ENCODE results near the gene LEP.

The LEP gene

DNA sequence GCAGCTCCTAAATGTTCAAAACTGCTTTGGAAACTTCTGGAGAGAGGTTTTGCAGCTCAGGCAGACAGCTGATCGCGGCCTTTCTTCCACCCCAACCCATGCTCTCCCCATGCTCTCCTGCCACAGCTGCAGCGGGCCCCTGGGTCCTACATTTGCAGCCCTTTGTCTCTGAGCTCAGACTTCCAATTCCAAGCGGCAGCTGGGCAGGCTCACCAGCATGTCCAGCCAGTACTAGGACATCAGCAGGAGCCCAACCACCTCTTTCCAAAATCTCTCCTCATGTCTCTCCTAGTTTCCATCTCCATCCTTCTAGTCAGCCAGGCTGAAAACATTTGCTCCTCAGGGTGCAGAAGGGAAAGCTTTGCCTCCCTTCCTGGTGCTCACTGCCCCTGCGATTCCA, 6.0 kb downstream of the LEP start:
- no peak for DNase-seq (ENCODE audit: low spot score)

DNA sequence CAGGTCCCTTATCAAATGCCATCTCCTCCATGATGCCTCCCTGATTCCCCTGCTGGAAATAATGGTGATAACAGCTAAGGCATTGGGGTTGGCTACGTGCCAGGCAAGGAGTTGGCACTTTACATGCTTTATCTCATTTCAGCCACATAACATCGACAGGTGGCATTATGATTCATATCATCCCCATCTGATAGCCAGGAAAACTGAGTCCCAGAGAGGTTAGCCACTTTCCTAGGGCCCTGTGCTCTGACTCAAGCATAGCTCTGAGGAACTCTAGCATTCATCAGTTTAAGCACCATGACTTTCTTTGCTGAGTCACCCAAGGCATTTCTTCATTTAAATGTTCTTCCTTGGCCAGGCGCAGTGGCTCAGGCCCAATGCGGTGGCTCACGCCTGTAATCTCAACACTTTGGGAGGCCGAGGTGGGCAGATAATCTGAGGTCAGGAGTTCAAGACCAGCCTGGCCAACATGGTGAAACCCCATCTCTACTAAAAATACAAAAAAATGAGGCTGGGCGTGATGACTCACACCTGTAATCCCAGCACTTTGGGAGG, 6.6 kb downstream of the LEP start:
- DNase-seq (ENCODE audit: low spot score) = no peak

DNA sequence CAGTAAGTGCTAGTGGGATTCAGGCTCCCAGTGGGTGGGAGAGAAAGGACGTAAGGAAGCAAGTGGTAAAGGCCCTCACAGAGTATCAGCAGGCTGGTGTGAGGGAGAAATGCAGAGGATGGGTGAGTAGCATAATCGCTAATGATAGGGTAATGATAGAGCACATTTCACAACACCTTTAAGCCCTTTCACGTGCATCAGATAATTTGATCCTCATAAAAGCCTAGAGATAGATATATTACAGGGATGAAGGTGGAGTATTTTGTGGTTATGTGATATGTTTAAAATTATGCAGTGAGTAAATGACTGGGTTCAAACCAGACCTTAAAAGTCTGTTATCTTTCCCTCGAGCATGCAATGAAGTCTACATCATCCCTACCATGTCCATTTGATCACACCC, 10.3 kb downstream of the LEP start:
- DNase-seq (ENCODE audit: low spot score) = no peak

DNA sequence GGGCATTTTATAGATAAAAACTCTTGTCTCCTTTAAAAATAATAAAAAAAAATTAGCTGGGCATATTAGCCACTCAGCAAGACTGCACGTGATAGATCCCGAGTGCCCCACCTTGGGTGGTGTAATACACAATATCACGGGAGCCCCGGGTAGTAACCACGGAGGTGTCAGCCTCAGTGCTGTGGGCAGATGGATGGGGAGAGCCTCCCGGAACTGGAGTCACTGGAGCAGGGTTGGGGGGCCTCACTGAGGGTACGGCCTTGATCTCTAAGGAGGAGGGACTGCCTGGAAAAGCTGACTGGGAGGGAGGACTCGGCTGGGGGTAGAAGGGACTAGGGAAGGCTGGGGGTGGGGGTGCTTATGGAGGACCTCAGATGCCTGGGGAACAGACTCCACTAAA, 12.6 kb downstream of the LEP start:
- no peak for DNase-seq (ENCODE audit: low spot score)

DNA sequence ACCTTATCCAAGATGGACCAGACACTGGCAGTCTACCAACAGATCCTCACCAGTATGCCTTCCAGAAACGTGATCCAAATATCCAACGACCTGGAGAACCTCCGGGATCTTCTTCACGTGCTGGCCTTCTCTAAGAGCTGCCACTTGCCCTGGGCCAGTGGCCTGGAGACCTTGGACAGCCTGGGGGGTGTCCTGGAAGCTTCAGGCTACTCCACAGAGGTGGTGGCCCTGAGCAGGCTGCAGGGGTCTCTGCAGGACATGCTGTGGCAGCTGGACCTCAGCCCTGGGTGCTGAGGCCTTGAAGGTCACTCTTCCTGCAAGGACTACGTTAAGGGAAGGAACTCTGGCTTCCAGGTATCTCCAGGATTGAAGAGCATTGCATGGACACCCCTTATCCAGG, 13.4 kb downstream of the LEP start:
- DNase-seq (ENCODE audit: low spot score) = no peak

DNA sequence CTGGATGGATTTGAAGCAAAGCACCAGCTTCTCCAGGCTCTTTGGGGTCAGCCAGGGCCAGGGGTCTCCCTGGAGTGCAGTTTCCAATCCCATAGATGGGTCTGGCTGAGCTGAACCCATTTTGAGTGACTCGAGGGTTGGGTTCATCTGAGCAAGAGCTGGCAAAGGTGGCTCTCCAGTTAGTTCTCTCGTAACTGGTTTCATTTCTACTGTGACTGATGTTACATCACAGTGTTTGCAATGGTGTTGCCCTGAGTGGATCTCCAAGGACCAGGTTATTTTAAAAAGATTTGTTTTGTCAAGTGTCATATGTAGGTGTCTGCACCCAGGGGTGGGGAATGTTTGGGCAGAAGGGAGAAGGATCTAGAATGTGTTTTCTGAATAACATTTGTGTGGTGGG, 14.2 kb downstream of the LEP start:
- DNase-seq (ENCODE audit: low spot score) = no peak

DNA sequence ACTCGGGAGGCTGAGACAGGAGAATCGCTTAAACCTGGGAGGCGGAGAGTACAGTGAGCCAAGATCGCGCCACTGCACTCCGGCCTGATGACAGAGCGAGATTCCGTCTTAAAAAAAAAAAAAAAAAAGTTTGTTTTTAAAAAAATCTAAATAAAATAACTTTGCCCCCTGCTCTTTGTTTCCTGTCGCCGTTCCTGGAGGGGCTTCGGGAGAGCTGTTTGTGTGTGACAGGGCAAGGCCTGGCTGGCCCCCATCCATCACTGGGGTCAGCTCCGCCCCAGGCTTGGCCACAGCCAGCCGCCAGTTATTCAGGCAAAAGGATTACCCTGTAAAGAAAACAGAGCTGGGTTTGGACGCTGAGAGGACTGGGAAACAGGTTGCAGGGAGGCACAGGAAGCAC, 16.4 kb downstream of the LEP start:
- no peak for DNase-seq (ENCODE audit: low spot score)

DNA sequence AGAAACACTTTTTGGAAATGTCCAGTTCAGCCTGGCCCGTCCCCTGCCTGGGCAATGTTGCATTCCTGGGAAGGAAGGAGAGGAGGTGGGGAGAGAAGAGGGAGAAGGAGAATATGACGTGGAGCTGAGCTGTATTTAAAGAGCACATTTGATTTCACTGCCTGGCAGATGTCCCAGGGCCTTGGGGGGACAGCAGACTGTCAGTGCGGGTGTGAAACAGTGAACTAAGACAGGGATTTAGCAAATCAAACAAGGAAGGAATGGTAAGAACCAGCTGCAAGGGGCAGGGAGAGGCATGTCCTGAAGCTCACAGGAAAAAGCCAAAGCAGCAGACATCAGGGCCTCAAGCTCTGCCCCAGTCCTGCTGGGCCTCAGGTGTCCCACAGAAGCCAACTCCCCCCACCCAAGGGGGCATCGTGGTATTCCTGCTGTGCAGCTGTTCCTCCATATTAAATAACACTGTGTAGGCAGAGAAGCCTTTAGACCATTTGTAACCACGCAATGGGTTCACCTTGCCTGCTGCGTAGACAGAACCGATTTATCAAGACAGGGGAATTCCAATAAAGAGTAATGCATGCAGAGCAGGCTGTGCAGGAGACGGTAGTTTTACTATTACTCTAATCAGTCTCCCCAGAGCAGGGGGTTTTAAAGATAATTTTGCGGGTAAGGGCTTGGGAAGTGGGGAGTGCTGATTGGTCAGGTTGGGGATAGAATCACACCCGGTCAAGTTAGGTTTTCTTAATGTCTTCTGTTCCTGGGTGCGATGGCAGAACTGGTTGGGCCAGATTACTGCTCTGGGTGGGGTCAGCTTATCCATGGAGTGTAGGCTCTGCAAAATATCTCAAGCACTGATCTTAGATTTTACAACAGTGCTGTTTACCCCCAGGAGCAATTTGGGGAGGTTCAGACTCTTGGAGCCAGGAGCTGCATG, 18.3 kb downstream of the LEP start:
- DNase-seq (ENCODE audit: low spot score) = no peak

DNA sequence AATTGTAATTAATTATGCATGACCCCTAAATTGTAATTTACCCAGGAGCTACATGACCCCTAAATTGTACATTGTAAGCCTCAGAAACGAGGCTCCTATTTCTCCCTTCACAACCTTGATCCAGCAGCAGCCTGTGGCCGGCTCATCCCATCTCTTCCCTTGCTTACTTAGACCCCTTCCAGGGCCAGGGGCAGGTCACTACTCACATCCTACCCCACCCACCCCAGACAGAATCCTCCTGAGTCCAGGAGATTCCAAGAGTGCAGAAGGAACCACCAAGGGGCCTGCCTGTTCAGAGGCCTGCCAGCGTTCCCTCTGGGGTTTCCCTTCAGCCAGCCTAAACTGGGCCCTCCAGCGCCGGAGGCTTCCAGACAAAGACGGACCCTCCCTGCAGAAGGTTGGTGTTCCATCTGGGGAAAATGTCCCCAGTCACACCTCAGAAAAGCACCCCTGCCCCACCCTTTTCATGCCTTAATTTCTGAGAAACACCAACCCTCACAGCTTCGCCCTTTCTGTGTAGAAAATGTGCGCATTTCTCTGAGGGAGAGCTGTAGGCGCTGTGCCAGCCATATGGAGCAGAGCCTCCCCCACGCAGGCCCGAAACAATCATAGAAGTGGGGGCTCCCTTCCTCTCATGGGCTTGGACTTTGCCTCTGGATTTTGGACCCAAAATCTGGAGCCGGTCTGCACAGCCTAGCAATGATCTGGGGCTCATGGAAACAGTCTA, 19.2 kb downstream of the LEP start:
- no peak for DNase-seq (ENCODE audit: low spot score)

DNA sequence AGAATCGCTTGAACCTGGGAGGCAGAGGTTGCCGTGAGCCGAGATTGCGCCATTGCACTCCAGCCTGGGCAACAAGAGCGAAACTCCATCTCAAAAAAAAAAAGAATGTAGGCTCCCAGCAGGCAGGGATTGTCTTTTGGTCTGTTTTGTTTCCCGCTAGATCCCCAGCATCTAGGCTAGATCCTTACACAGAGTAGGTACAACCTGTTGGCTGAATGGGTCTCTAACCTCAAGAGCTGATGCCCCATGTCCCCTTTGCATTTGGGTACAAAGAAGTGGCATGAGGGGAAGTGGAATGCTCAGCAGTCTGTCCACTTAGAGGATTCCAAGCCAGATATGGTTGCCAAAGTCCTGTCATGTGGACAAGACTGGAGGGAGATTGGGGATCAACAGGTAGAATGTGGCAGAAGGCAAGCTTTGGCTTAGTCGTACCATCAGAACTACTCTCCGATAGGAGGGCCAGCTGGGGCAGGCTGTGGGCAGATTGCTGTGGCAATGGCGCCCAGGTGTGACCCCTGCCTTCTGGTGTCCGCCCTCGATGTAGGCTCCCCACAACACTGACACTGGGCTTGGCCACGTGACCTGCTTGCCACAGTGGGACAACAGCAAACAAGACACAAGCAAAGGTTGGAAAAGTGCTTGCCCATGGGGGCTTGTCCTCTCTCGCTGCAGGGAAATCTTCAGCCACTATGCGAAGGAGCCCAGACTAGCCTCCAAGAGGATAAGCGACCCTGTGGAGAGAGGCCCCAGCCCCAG, 21.4 kb downstream of the LEP start:
- no peak for DNase-seq (ENCODE audit: low spot score)

DNA sequence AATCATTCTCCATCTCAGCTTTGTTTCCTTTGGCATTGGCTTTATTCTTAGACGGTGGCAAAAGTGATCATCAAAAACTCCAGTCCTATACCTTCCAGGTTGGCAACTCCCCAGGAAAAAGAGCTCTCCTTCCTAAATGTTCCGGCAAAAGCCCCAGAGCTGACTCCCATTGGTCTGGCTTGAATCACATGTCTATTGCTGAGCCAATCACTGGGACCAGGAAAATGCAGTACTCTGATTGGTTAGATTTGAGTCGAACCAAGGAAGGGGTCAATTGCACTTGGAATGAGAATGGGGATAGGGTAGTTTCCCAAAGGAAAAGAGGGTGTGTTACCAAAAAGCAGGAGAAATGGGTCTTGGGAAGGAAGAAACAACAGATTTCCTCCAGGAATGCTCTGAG, 22.3 kb downstream of the LEP start:
- DNase-seq (ENCODE audit: low spot score) = no peak

DNA sequence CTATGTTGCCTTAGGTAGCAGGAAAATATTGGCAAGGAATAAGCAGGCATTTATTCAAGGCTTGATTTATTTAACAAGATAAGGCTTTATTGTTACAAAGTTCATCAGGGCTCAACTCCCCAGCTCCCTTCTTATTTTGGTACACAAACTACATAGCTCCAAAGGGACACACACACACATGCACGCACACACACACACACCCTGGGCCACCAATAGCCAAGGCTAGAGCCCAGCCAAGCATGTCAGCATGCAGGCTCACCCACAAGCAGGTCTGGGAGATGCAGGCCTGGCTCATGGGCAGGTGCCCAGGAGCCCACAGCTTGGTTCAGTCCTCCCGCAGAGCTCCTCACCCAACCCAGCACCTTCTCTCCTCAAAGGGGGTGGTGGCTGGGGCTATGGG, 23.4 kb downstream of the LEP start:
- no peak for DNase-seq (ENCODE audit: low spot score)

DNA sequence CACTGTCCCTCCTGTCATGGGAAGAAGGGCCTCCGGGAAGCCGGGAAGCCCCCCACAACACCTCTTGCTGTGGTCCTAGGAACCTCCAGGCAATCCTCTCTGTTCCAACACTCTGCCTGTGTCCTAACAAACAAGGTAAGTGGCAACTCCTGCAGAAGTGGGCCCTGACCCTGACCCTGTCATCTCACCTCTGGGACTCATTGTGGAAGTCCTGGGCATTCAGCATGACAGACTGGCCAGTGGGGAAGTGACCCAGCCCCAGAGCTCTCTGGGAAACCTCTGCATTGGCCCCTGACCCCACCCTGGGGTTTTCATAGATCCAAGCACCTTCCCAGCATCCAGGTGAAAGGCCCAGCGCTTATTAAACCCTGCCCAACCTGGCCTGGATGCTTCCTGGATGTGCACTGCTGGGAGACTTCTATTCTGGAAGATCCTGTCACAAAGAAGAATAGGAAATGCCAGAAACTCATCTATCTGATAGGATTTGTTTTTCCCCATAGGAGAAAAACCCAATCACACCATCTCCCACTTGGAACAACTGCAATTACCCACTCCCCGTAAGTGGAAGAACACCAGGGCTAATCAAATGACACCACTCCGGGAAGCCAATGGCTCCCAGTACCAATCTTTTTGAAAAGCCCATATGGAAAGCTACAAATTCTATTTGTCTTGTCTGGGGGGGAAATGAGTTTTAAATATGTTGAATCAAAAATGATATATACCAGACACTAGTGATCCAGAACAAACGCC, 24.3 kb downstream of the LEP start:
- DNase-seq (ENCODE audit: low spot score) = no peak

DNA sequence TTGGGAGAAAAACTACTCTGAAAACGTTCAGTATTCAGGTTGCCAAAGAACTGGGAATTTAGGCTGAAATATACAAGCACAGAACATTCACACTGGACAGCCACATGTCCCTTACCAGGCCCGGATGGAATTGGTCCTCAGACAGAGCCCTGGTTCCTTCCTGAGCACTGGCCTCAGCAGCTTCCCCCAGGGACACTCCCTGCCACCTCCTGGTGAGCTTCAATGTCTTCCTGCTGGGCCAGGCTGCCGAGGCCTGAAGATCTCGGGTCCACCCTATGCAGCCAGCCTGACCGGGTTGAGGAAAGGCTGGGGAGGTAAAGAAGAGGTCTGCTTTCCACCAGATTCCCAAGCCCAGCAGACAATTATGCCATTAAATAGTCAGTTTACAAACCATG, 24.8 kb downstream of the LEP start:
- no peak for DNase-seq (ENCODE audit: low spot score)

DNA sequence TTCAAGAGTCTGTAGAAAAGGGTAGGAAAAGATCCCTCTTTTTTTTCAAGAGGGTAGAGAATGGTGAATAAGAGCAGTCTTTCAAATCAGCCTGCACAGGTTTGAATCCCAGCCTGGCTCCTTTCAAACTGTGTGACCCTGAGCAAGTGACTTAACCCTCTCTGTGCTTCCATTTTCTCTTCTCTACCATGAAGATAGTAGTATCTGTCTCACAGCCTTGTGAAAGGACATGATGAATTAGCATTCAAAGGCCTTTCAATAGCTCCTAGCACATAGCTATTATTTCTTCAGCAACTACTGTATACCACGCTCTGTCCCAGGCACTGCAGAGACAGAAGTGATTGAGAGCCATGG, 25.4 kb downstream of the LEP start:
- DNase-seq (ENCODE audit: low spot score) = no peak

DNA sequence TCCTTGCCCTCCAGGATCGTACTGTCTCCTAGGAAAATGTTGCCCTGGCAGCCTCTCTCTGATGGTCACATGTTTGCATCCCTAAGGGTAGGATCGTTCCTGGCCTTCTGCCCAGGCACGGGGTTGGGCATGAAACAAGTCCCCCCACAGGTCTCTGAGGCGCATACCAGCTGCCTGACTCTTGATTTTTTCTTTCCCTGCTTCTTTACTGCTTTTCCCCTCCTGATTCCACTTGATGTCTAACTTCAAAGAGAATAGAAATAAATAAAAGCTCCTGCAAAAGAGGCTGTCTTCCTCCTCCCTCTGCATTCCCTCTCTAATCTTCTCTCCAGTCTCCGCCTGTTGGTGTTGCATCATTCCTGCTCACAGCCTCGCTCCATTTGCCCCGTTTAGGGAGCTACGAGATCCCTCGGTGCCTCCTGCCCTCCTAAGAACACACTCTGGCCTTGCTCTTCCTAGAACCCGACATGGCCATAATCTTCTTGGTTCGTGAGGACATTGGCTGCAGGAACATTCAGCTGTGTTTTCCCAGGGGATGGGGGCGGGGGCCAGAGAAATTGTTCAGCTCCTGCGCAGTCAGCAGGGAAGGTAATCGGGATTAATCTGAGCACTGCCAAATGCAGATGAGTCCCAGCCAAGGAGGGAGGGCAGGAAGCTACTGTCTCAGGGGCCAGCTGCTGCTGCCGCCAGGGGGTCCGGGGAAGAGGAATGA, 26.0 kb downstream of the LEP start:
- no peak for DNase-seq (ENCODE audit: low spot score)

DNA sequence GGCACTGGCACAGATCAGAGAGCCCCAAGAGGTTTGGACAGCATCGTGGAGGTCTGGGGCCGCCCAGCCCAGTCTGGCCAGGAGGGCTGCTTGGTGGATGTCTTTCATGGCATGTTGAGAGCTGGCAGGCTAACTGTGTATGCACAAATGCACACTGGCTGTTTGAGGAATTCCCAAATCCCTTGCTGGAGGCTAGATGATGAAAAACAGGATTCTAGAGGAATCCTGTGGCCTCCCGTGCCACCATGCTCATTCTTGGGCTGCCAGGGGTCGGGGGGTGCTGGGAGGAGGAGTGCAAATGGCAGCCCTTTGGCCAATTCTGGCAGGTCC, 26.5 kb downstream of the LEP start:
- no peak for DNase-seq (ENCODE audit: low spot score)

DNA sequence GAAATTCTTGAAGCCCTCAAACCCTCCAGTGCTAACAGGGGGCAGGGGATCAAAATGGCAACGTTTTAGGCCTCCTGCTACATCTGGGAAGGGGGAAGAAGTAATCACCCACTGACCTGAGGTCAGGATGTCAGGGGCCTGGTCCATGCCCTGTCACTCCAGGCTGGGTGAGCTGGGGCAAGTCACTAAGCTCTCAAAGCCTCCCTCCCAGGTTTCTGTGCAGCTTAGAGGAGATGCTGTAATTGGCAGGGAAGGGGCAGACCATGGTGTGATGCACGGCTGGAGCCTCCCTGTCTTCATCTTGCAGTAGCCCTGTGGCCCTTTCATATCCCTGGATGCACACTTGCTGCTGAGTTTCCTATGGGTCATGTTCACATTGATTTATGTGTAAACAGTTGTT, 27.2 kb downstream of the LEP start:
- DNase-seq (ENCODE audit: low spot score) = no peak

DNA sequence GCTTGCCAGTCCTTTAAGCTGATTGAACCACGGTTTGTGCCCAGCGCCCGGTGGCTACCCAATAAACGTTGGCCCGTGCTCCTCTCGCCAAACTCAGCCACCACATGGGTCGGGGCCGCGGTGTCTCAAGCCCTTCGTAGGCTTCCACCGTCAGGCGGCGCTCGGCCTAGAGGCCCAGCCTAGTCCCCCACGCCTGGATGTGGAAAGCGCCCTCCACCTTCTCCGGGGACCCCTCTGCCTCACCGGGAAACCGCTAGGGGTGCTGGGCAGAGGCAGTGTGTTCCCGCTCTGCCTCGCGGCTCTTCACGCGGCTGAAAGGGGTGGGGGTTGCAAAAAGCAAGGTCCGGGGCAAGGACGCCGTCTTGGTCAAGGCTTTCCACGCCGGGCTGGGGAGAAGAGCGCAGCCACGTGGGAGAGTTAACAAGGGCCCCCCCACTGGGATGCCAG, 29.8 kb downstream of the LEP start:
- no peak for DNase-seq (ENCODE audit: low spot score)

DNA sequence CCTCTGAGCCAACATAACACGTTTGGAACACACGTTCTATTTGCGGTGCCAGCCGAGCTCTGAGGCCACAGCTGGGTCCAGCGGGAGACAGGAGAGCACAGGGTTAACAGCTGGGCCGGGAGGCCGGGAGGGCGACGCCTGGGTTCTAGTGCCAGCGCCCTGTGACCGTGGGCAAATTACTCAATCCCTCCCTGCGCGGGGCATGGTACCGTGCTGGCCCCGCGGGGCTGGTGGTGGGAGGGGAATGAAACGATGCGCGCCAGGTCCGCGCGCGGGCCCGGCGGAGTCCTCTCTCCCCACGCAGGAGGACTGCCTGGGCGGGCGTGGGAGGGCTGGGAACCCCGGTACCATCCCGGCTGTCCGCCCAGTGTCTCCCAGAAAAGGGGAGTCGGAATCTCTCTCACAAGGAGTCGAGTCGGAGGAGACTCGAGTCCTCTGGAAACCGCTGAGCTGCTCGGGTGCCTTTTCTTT, 30.4 kb downstream of the LEP start:
- no peak for DNase-seq (ENCODE audit: low spot score)

DNA sequence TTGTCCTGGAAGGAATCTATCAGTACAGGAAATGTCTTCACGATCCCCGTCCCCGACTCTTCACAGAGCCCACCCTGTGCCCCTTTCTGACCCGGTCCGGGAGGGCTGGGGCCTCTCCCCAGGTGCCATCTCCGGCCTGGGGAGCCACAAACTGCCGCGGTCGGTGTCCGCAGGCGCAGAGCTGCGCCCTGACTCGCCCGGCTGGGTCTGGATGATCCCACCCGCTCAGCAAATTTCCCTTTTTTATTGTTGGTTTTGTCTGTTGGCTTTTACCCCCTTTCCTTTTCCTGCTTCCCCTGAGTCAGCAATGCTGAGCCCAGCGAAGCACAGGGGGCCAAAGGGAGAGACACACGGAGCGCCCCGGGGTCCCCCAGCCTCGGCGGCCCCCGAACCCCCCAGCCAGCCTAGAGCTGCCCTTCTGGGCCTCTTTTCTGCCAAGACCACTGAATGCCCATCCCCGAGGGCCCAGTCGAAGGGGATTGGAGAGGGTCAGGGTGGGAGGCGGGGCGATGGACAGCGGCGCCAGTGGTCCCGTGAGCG, 30.9 kb downstream of the LEP start:
- DNase-seq (ENCODE audit: low spot score) = no peak
